ENCODE measurements around the gene MATK.

Gene MATK

DNA sequence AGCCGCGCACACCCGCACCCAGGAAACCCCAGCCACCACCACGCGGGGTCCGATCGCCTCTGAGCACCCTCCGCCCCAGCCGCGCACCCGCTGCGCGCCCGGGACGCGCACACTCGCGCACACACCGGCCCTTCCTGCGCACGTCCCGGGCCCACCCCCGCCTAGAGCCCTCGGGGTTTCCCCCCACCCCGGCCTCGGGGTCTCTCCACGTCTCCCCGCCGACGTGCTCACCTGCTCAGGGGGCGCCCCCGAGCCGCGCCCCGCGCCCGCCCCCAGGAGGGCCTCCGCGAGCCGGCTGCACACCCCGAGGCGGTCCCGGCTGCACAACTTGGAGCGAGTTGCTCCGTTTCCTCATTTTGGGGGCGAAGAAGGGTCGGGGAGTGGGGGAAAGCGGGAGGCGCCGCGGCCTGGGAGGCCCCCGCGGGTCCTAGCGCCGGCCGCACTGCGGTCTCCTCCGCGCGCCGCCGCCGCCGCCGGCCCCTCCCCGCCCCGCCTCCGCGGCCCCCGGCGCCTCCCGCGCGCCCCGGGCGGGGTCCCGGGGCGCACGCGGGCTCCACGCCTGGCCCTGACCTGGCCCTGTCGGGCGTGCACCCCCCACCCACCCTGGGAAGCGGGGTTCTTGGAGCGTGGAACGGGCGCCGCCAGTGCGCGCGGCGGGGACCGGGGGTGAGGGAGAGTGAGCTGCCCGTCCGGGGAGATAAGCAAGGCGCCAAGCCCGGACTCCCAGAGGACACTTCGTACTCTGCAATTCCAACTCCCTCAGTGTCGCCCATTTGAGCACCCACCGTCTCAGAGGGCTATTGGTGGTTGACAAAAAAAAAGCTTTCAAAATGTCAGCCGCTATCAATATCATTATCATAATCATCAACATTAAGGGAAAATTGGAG is at the start of gene MATK:
Gene MATK (minus strand): TSS at position 444 of the 887 bp plus-strand sequence. CDS start 1,246 bp downstream, outside the sequence.
- no peak for DNase-seq (ENCODE audit: extremely low spot score, insufficient read length, low read depth)
- FAIRE-seq = no peak

- FAIRE-seq = no peak
Measured at GRCh38 chr19:3835055-3835435, 48.9 kb upstream of the MATK start.

GRCh38 chr19:3834349-3835054 is 48.3 kb upstream of the MATK start:
- DNase-seq (ENCODE audit: extremely low spot score, insufficient read length, low read depth) (no peak), FAIRE-seq (no peak)

More at GRCh38 chr19:3835055-3835435, 48.9 kb upstream of the MATK start:
- DNase-seq (ENCODE audit: extremely low spot score, insufficient read length, low read depth) = no peak

GRCh38 chr19:3833578-3834348 is 47.6 kb upstream of the MATK start:
- DNase-seq (ENCODE audit: extremely low spot score, insufficient read length, low read depth) = no peak
- FAIRE-seq = no peak

- no peak for DNase-seq (ENCODE audit: extremely low spot score, insufficient read length, low read depth)
- no peak for FAIRE-seq
Measured at GRCh38 chr19:3832001-3832400, 45.8 kb upstream of the MATK start.

GRCh38 chr19:3831601-3832000 is 45.4 kb upstream of the MATK start:
- DNase-seq (ENCODE audit: extremely low spot score, insufficient read length, low read depth) (no peak), FAIRE-seq (no peak)

GRCh38 chr19:3830621-3831589 is 44.7 kb upstream of the MATK start:
- FAIRE-seq (no peak), DNase-seq (ENCODE audit: extremely low spot score, insufficient read length, low read depth) (no peak)

DNA sequence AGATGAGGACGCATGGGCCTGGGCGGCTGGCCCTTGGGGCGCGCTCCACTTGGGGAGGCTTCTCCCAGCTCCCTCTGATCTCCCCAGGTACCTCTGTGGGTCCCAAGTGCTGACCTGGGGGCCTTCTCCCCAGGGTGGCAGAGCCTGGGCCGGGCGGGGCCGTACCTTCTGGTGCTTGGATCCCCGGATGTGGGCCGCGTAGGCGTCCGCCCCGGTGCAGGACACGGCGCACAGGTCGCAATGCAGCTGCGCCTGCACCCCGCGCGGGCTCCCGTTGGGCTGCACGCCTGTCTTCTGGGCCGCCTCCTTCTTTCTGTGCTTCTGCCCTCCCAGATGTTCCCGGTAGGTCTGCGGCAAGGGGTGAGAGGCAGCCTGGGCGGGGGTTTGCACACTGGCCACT is 41.1 kb upstream of the MATK start:
- DNase-seq (ENCODE audit: extremely low spot score, insufficient read length, low read depth) (no peak), FAIRE-seq (no peak)

- no peak for FAIRE-seq
- DNase-seq (ENCODE audit: extremely low spot score, insufficient read length, low read depth) = no peak
Measured at GRCh38 chr19:3826163-3826562, 40.0 kb upstream of the MATK start.

DNA sequence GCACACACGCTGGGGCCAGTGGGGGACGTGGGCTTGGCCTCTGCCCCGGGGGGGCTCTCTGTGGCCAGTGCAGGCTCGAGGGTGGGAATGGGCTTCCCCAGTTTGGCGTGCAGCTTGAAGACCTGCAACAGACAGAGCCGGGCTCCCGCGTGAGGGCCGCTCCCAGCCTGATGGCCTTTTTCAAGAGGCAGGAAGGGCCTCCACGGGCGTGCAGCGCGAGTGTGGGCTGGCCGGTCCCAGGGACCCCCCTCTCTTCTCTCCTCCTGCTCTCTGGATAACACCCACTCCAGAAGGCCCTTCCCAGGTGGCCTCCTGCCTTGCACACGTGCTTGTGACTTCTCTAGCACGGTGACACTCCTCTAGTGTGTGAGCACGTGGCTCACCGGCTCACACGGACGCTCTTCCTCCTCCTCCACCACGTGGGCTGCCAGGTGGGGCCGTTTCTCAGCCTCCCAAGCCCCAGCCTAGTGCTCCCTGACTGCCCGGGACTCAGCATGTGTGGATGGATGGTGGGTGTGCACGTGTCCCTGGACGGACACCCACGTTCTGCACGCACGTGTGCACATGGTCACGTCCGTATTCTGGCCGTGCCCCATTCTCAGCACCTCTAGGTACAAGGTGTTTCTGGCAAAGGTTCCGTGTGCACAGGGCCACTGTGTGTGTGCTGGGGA is 39.2 kb upstream of the MATK start:
- FAIRE-seq = no peak

DNA sequence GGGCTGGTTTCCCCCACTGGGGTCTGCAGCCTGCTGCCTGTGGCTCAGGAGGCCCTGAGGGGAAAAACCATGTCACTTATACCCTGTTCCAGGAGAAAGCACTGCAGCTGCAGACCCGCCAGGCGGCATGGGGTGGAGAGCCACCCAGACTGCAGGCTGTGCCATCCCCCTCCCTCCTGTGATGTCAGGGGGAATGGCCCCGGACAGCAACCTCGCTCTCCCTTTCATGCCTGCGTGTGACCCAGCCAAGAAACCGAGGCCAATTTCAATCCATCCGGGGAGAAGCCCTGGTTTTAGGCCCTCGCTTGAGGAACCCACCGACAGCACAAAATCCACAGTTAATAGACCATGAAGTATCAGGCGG is 37.2 kb upstream of the MATK start:
- no peak for DNase-seq (ENCODE audit: extremely low spot score, insufficient read length, low read depth)
- FAIRE-seq = no peak

More for the DNA sequence above, 39.2 kb upstream of the MATK start:
- no peak for DNase-seq (ENCODE audit: extremely low spot score, insufficient read length, low read depth)

DNA sequence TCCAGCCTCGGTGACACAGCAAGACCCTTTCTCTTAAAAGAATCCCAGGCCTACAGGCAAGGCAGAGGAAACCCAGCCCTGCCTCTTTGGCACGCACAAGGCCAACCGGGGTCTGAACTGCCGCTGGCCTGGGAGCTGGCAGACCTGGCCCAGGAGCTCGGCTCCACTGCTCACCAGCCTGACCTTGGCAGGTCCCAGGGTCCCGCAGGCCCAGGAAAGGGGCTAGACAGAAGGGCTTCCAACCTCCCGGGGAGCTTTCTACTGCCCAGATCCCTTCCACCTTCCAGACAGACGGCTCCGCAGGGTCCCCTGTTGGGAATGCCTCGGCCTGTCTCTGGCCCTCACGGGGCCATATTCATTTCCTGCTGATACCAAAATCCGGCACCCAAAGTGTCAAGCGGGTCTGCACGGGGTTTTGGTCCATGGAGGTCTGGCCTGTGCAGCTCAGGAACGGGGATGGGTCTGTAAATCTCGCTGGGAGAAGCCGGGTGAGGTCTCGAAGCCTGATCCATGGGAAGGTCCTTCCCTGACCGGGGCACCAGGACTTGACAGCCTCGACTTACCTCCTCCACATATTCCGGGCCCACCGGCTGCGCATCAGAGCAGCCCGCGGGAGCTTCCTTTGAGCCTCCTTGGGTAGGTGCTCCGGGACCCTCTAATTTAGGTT is 36.6 kb upstream of the MATK start:
- no peak for DNase-seq (ENCODE audit: extremely low spot score, insufficient read length, low read depth)
- no peak for FAIRE-seq

DNA sequence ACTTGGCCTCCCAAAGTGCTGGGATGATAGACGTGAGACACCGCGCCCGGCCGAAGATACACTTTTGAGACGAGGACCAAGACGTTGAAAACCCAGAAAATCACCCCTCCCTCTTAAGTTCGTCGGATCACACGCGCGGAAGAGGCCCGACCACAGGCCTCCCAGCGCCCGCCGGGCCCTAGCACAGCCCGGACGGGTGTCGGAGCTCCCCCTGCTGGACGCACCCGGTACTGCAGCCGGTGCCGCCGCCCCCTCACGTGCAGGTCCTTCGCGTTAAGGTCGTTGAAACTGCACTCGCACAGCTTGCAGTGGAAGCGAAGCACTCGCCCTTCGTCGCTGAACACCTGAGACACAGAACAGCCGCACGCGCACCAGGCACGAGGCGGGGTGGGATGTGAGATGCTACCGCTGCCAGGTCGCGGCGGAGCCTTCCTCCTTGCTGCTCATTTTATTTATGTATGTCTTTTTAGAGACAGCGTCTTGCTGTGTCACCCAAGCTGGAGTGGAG is 35.7 kb upstream of the MATK start:
- FAIRE-seq = peak; percentile 73
- peak; percentile 74 for DNase-seq (ENCODE audit: extremely low spot score, insufficient read length, low read depth)

DNA sequence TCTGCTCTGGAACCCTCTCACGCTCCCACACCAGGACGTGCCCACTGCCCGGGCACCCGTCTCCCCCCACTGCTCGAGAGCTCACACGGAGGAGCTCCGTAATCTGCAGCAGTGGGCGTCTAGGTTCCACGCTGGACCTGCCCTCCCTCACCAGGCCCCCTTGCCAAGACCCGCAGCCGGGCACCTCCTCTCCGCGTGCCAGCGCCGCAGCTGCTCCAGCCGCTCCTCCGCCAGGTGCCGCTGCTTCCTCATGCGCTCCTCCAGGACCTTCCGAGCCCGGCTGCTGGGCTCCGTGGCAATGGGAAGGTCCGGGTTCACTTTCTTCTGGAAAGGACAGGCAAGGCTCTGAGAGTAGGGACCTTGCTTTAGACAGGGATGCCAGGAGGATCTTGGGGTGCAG is 35.0 kb upstream of the MATK start:
- DNase-seq (ENCODE audit: extremely low spot score, insufficient read length, low read depth) (no peak), FAIRE-seq (no peak)

DNA sequence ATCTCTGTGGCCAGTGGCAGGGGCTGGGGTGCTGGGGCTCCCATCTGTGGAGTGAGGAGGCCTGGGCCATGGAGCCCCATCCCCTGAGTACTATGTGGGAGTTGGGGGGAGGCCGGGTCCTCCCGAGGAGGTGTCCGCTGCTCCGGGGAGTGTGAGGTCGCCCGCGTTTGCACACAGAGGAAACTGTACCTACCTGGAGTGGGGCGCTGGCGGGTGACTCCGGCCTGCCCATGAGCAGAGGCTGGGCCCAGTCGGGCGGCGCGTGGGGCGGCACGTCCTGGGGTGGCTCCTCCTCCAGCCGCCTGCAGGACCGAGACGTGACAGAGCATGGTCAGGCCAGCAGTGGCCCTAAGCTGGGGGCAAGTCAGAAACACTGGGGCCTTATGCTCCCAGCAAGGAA is 33.8 kb upstream of the MATK start:
- FAIRE-seq (no peak), DNase-seq (ENCODE audit: extremely low spot score, insufficient read length, low read depth) (no peak)

- DNase-seq (ENCODE audit: extremely low spot score, insufficient read length, low read depth) (no peak), FAIRE-seq (no peak)
Measured at GRCh38 chr19:3818918-3819317, 32.7 kb upstream of the MATK start.

- no peak for FAIRE-seq
- no peak for DNase-seq (ENCODE audit: extremely low spot score, insufficient read length, low read depth)
Measured at GRCh38 chr19:3818466-3818865, 32.3 kb upstream of the MATK start.

- no peak for DNase-seq (ENCODE audit: extremely low spot score, insufficient read length, low read depth)
- no peak for FAIRE-seq
Measured at GRCh38 chr19:3817761-3818160, 31.6 kb upstream of the MATK start.
